MM.1S (cell line): ENCODE measurements around the gene PLXND1.

Source experiments
- DNase-seq: peaks from one replicate; pipeline ENCODE4 v3.0.0-alpha.2; 2015
- H2AFZ ChIP-seq: fragments of 300-600 bp; sonication (generic); 2 replicates; pipeline ENCODE4 v1.6.0; 2016; ENCODE audit warnings: antibody characterized with exemption, low read length
- H3F3A ChIP-seq: fragments of 300-600 bp; sonication (generic); 2 replicates; pipeline ENCODE4 v1.6.1; 2016; ENCODE audit warnings: mild to moderate bottlenecking, antibody characterized with exemption, low read length, moderate library complexity, mixed read lengths; ENCODE audit not compliant: insufficient read depth
- H3K27ac ChIP-seq: fragments of 300-600 bp; sonication (generic); 2 replicates; pipeline ENCODE4 v1.5.1; 2016; ENCODE audit warnings: mild to moderate bottlenecking, low read length
- H3K27me3 ChIP-seq: fragments of 300-600 bp; sonication (generic); replicated peaks from 2 replicates; pipeline ENCODE4 v1.6.0; 2016; ENCODE audit warnings: low read length; ENCODE audit not compliant: insufficient read depth
- H3K36me3 ChIP-seq: fragments of 300-600 bp; sonication (generic); replicated peaks from 2 replicates; pipeline ENCODE4 v1.6.1; 2016; ENCODE audit warnings: mild to moderate bottlenecking, low read length, mixed read lengths; ENCODE audit not compliant: insufficient read depth
- H3K4me1 ChIP-seq: fragments of 300-600 bp; sonication (generic); 2 replicates; pipeline ENCODE4 v1.6.1; 2016; ENCODE audit warnings: low read length, mixed read lengths
- H3K4me2 ChIP-seq: fragments of 300-600 bp; sonication (generic); 2 replicates; pipeline ENCODE4 v1.6.0; 2016; ENCODE audit warnings: low read depth, low read length
- H3K4me3 ChIP-seq: fragments of 300-600 bp; sonication (generic); 2 replicates; pipeline ENCODE4 v1.5.1; 2016; ENCODE audit warnings: low read length, mixed read lengths
- H3K79me2 ChIP-seq: fragments of 300-600 bp; sonication (generic); 2 replicates; pipeline ENCODE4 v1.6.1; 2016; ENCODE audit warnings: mixed run types, low read length, mixed read lengths
- H3K9ac ChIP-seq: fragments of 300-600 bp; sonication (generic); 2 replicates; pipeline ENCODE4 v1.6.1; 2016; ENCODE audit warnings: low read length, mixed read lengths
- H3K9me2 ChIP-seq: fragments of 300-600 bp; sonication (generic); replicated peaks from 2 replicates; pipeline ENCODE4 v1.6.1; 2016; ENCODE audit warnings: mild to moderate bottlenecking, low read length, mixed read lengths; ENCODE audit not compliant: insufficient read depth
- H3K9me3 ChIP-seq: fragments of 300-600 bp; sonication (generic); replicated peaks from 2 replicates; pipeline ENCODE4 v1.6.1; 2016; ENCODE audit warnings: mild to moderate bottlenecking, low read length, mixed read lengths; ENCODE audit not compliant: insufficient read depth
- H4K20me1 ChIP-seq: fragments of 300-600 bp; sonication (generic); 2 replicates; pipeline ENCODE4 v1.6.1; 2016; ENCODE audit warnings: mild to moderate bottlenecking, low read length, moderate library complexity, mixed read lengths; ENCODE audit not compliant: insufficient read depth
- CTCF ChIP-seq: fragments of 300-600 bp; sonication (generic); IDR thresholded peaks from 2 replicates; pipeline ENCODE4 v1.5.1; 2016; ENCODE audit warnings: antibody characterized with exemption, low read length, mixed read lengths
- EZH2 ChIP-seq: fragments of 300-600 bp; sonication (generic); optimal IDR thresholded peaks from 2 replicates; pipeline ENCODE3; 2017; ENCODE audit warnings: low read depth, mild to moderate bottlenecking, antibody characterized with exemption, low read length, mixed read lengths
- EZH2phosphoT487 ChIP-seq: fragments of 300-600 bp; sonication (generic); IDR thresholded peaks from 2 replicates; pipeline ENCODE4 v1.6.1; 2018; ENCODE audit warnings: antibody characterized with exemption, low read length

PLXND1 gene

DNA sequence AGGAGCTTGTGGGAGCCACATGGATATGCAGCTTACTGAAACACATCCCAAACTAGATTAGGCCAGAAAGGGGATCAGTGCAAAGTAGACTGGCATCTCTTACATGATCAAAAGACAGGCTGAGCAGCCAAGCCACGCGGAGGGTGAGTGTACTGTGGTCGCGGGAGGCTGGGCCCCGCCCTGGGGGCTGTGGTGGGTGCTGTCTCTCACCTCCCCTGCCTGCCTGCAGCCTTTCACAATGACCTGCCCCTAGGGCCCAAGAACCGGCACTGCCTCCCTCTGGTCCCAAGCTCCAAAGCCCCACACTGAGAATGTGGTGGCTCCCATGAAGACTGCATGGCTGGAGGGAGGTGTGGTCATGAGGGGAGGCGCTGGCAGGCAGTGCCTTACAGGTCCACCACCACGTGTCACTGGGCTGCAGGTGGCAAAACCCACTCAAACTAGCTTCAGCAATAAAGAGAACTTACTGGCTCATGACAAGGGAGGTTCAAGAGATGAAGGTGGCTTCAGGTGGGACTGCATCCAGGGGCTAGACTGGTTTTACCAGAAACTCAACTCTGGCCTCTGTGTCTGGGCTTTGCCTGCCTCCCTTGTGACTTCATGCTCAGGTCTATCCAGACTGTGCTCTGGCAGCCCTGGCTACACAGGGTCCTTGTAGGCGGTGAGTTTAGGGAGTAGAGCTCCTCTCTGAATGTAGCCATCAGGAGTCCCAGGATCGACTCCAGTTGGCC lies 27.4 kb upstream of the PLXND1 start:
- H2AFZ ChIP-seq = no peak overlapping the region
- no peak overlapping the region for H3K9ac ChIP-seq
- no peaks in the 10 kb centered on the region for H3K9me3 ChIP-seq
- TF ChIP-seq EZH2 = no peak
- no peak for TF ChIP-seq CTCF
- no peak for TF ChIP-seq EZH2phosphoT487
- no peaks in the 10 kb centered on the region for H3K79me2 ChIP-seq
- H3K36me3 ChIP-seq = no peaks in the 10 kb centered on the region
- no peak overlapping the region for H3K4me3 ChIP-seq
- H4K20me1 ChIP-seq = no peaks in the 10 kb centered on the region
- H3K27ac ChIP-seq = no peak overlapping the region
- no peaks in the 10 kb centered on the region for H3K9me2 ChIP-seq
- DNase-seq = no peak
- H3F3A ChIP-seq = no peaks in the 10 kb centered on the region
- H3K4me2 ChIP-seq = no peak overlapping the region
- H3K4me1 ChIP-seq = no peaks in the 10 kb centered on the region
- no peaks in the 10 kb centered on the region for H3K27me3 ChIP-seq

GRCh38 chr3:129632977-129633376 lies 26.5 kb upstream of the PLXND1 start:
- Histone ChIP-seq H3K9ac (no peak overlapping the region), H4K20me1 (no peaks in the 10 kb centered on the region), H3K36me3 (no peaks in the 10 kb centered on the region), H3K4me1 (no peaks in the 10 kb centered on the region), H2AFZ (no peak overlapping the region), H3K9me3 (no peaks in the 10 kb centered on the region), H3K4me2 (no peak overlapping the region), H3K4me3 (no peak overlapping the region), H3K9me2 (no peaks in the 10 kb centered on the region), H3F3A (no peaks in the 10 kb centered on the region), H3K27me3 (no peaks in the 10 kb centered on the region), H3K27ac (no peak overlapping the region), H3K79me2 (no peaks in the 10 kb centered on the region)
- DNase-seq = no peak
- TF ChIP-seq EZH2 (no peak), EZH2phosphoT487 (no peak), CTCF (no peak)

- Histone ChIP-seq H3K4me3 (no peak overlapping the region), H3K4me2 (no peak overlapping the region), H3K4me1 (no peaks in the 10 kb centered on the region), H3K9me3 (no peaks in the 10 kb centered on the region), H4K20me1 (no peaks in the 10 kb centered on the region), H2AFZ (no peak overlapping the region), H3K27ac (no peak overlapping the region), H3K9ac (no peak overlapping the region), H3K79me2 (no peaks in the 10 kb centered on the region), H3K9me2 (no peaks in the 10 kb centered on the region), H3F3A (no peaks in the 10 kb centered on the region), H3K36me3 (no peaks in the 10 kb centered on the region), H3K27me3 (no peaks in the 10 kb centered on the region)
- no peak for DNase-seq
- TF ChIP-seq CTCF = no peak
Measured at GRCh38 chr3:129632556-129632955, 26.1 kb upstream of the PLXND1 start.
